Muscle of leg (tissue), 11 donors: ENCODE measurements around the gene RABGAP1L. TPM values are rescaled to one million over a fixed set of nuclear protein-coding genes. Genes with fewer than 3 reads are reported as not detected.

Source experiments
- DNase-seq: peaks from one replicate; pipeline ENCODE4 v3.0.0; 2013
- H3K27ac ChIP-seq: one replicate; pipeline ENCODE4 v1.5.1; 2013; ENCODE audit warnings: mild to moderate bottlenecking, low read length, control low read depth
- H3K27me3 ChIP-seq: one replicate; pipeline ENCODE4 v1.6.1; 2013; ENCODE audit warnings: low read length; ENCODE audit not compliant: control insufficient read depth, insufficient read depth
- H3K36me3 ChIP-seq: one replicate; pipeline ENCODE4 v1.6.1; 2013; ENCODE audit warnings: low read length; ENCODE audit not compliant: control insufficient read depth, insufficient read depth
- H3K4me1 ChIP-seq: one replicate; pipeline ENCODE4 v1.6.1; 2013; ENCODE audit warnings: low read length; ENCODE audit not compliant: control insufficient read depth, insufficient read depth
- H3K4me3 ChIP-seq: one replicate; pipeline ENCODE4 v1.5.1; 2013; ENCODE audit warnings: low read length, control low read depth
- H3K9me3 ChIP-seq: replicated peaks from 2 replicates; pipeline ENCODE4 v1.6.1; 2013; ENCODE audit warnings: low read depth, low read length; ENCODE audit not compliant: control insufficient read depth
- WGBS: methylation state at CpG from one replicate; pipeline ENCODE4 v1.1.5; 2013; ENCODE audit warnings: missing lambda C conversion rate; ENCODE audit not compliant: insufficient coverage; 5-methylcytosine and 5-hydroxymethylcytosine counted together
- polyA plus RNA-seq, 8 donors: library from polyadenylated mRNA; unstranded; fragments of 120-200 nt; gene quantifications; one replicate each; pipeline versions ENCODE4 v1.2.1 to v1.2.3, GENCODE V29; 2013; ENCODE audit warnings: inconsistent platforms in 1 of 8, low replicate concordance in 1 of 8; ENCODE audit not compliant: insufficient read length in 8 of 8, insufficient read depth in 1 of 8
- total RNA-seq: library from RNA; stranded (reverse); fragments of 120-200 nt; gene quantifications from one replicate; pipeline ENCODE4 v1.2.4, GENCODE V29; 2013

Gene RABGAP1L
- total and polyA plus RNA-seq, 9 donors, result 9.8 to 27.2 (median 11.6) TPM

GRCh38 chr1:174997041-174997440 lies 837.7 kb downstream of the RABGAP1L start:
- H3K4me1 ChIP-seq, result peaks cover 4% of the 10 kb centered on the region
- H3K4me3 ChIP-seq, result no peak overlapping the region
- no peak for DNase-seq
- no peak overlapping the region for H3K27ac ChIP-seq
- H3K27me3 ChIP-seq, result no peaks in the 10 kb centered on the region
- no peaks in the 10 kb centered on the region for H3K36me3 ChIP-seq
- no peaks in the 10 kb centered on the region for H3K9me3 ChIP-seq
- WGBS, result 86% methylated on average over 1 of the region's 3 CpGs

- H3K4me3 ChIP-seq, result peak overlapping the region; percentile 67
- H3K36me3 ChIP-seq, result no peaks in the 10 kb centered on the region
- no peaks in the 10 kb centered on the region for H3K9me3 ChIP-seq
- no peaks in the 10 kb centered on the region for H3K27me3 ChIP-seq
- WGBS, result 6% methylated on average over 12 of the region's 19 CpGs
- H3K27ac ChIP-seq, result peak overlapping the region; percentile 100
- peaks cover 4% of the 10 kb centered on the region for H3K4me1 ChIP-seq
- DNase-seq, result peak; percentile 84
Measured at GRCh38 chr1:174998569-174999215, 839.4 kb downstream of the RABGAP1L start.

- no peaks in the 10 kb centered on the region for H3K27me3 ChIP-seq
- H3K4me1 ChIP-seq, result peaks cover 4% of the 10 kb centered on the region
- peak overlapping the region; percentile 100 for H3K27ac ChIP-seq
- under 1% methylated on average over 58 of the region's 58 CpGs for WGBS
- H3K36me3 ChIP-seq, result no peaks in the 10 kb centered on the region
- no peaks in the 10 kb centered on the region for H3K9me3 ChIP-seq
- peak; percentile 100 for DNase-seq
- peak overlapping the region; percentile 67 for H3K4me3 ChIP-seq
Measured at GRCh38 chr1:174999216-174999935, 840.1 kb downstream of the RABGAP1L start.

- no peaks in the 10 kb centered on the region for H3K9me3 ChIP-seq
- peak; percentile 62 for DNase-seq
- peak within 1 kb of the TSS; percentile 67 for H3K4me3 ChIP-seq
- WGBS, result 0% methylated on average over 70 of the region's 71 CpGs
- peaks cover 3% of the 10 kb centered on the region for H3K36me3 ChIP-seq
- H3K27me3 ChIP-seq, result no peaks in the 10 kb centered on the region
- peaks cover 4% of the 10 kb centered on the region for H3K4me1 ChIP-seq
- H3K27ac ChIP-seq, result peak within 1 kb of the TSS; percentile 100
Measured at GRCh38 chr1:174999936-175000696, 840.8 kb downstream of the RABGAP1L start, which contains the start of gene CACYBP. Gene CACYBP, plus strand, starts transcription at chr1:174999947. Its CDS starts 234 bp downstream, at chr1:175000181.

GRCh38 chr1:175000697-175001187 lies 841.4 kb downstream of the RABGAP1L start:
- Histone ChIP-seq H3K9me3 (no peaks in the 10 kb centered on the region), H3K4me3 (peak overlapping the region; percentile 67), H3K27ac (peak overlapping the region; percentile 100), H3K36me3 (peaks cover 7% of the 10 kb centered on the region), H3K27me3 (no peaks in the 10 kb centered on the region), H3K4me1 (peaks cover 4% of the 10 kb centered on the region)
- 5% methylated on average over 4 of the region's 5 CpGs for WGBS
- no peak for DNase-seq

GRCh38 chr1:175002910-175003517 lies 843.7 kb downstream of the RABGAP1L start:
- Histone ChIP-seq H3K9me3 (no peaks in the 10 kb centered on the region), H3K4me3 (no peak overlapping the region), H3K36me3 (peaks cover 22% of the 10 kb centered on the region), H3K27me3 (no peaks in the 10 kb centered on the region), H3K27ac (no peak overlapping the region), H3K4me1 (peaks cover 4% of the 10 kb centered on the region)
- WGBS, result 89% methylated on average over 15 of the region's 17 CpGs
- peak; percentile 67 for DNase-seq

- Histone ChIP-seq H3K4me1 (peaks cover 4% of the 10 kb centered on the region), H3K9me3 (no peaks in the 10 kb centered on the region), H3K27ac (no peak overlapping the region), H3K27me3 (no peaks in the 10 kb centered on the region), H3K36me3 (peaks cover 25% of the 10 kb centered on the region), H3K4me3 (no peak overlapping the region)
- WGBS, result no CpG with 5 or more reads among the region's 2 CpGs
- DNase-seq, result no peak
Measured at GRCh38 chr1:175003521-175003920, 844.2 kb downstream of the RABGAP1L start.

- H3K9me3 ChIP-seq, result no peaks in the 10 kb centered on the region
- no peak overlapping the region for H3K27ac ChIP-seq
- DNase-seq, result no peak
- 88% methylated on average over 4 of the region's 8 CpGs for WGBS
- H3K4me1 ChIP-seq, result no peaks in the 10 kb centered on the region
- no peak overlapping the region for H3K4me3 ChIP-seq
- peaks cover 35% of the 10 kb centered on the region for H3K36me3 ChIP-seq
- H3K27me3 ChIP-seq, result no peaks in the 10 kb centered on the region
Measured at GRCh38 chr1:175005085-175005783, 845.9 kb downstream of the RABGAP1L start.

- 85% methylated on average over 4 of the region's 10 CpGs for WGBS
- no peak for DNase-seq
- H3K27ac ChIP-seq, result no peak overlapping the region
- no peaks in the 10 kb centered on the region for H3K4me1 ChIP-seq
- H3K9me3 ChIP-seq, result no peaks in the 10 kb centered on the region
- H3K4me3 ChIP-seq, result no peak overlapping the region
- peaks cover 60% of the 10 kb centered on the region for H3K36me3 ChIP-seq
- H3K27me3 ChIP-seq, result no peaks in the 10 kb centered on the region
Measured at GRCh38 chr1:175009532-175009931, 850.2 kb downstream of the RABGAP1L start.
